IMR-90 (cell line): ENCODE results near the gene RNF175. TPM values are rescaled to one million over a fixed set of nuclear protein-coding genes. Genes with fewer than 3 reads are reported as not detected.

Experiments used
- ATAC-seq: fragments of 200-7000 bp; cut with Tn5 transposase; 2 replicates; pipeline ENCODE4 v1.9.1; 2020; ENCODE audit warnings: low read depth, mild to moderate bottlenecking, moderate library complexity
- BruUV-seq: library from RNA; stranded (reverse); fragments of 400-500 nt; replicated peaks from 2 replicates; lab custom pipeline; 2021; lab: Mats Ljungman, UMichigan
- CTCF ChIA-PET: fragments of 300-600 bp; formaldehyde crosslinking; extraction: SDS; loops from one replicate; lab custom pipeline; 2021; ENCODE audit warnings: antibody characterized with exemption; lab: Yijun Ruan, JAX
- POLR2A ChIA-PET: fragments of 300-600 bp; sonication (Branson Sonifier 250); formaldehyde crosslinking; loops from one replicate; lab custom pipeline; 2022; ENCODE audit warnings: antibody characterized with exemption; ENCODE audit not compliant: unreplicated experiment; lab: Charles Lee
- DNase-seq: peaks from one replicate; pipeline ENCODE4 v3.0.0; 2013
- H2AFZ ChIP-seq: replicated peaks from 2 replicates; pipeline ENCODE3; 2013; ENCODE audit warnings: low read length, mild to moderate bottlenecking; ENCODE audit not compliant: poor library complexity
- H2AK5ac ChIP-seq: 2 replicates; pipeline ENCODE4 v1.6.1; 2013; ENCODE audit warnings: low read depth, low read length, inconsistent platforms
- H2AK9ac ChIP-seq: replicated peaks from 2 replicates; pipeline ENCODE3; 2013; ENCODE audit warnings: mild to moderate bottlenecking, low read depth, low read length, moderate library complexity; ENCODE audit not compliant: poor library complexity
- H2BK120ac ChIP-seq: 2 replicates; pipeline ENCODE4 v1.6.1; 2013; ENCODE audit warnings: low read depth, low read length, inconsistent platforms
- H2BK15ac ChIP-seq: 3 replicates; pipeline ENCODE4 v1.6.1; 2013; ENCODE audit warnings: low read depth, low read length, inconsistent platforms
- H2BK20ac ChIP-seq: 2 replicates; pipeline ENCODE4 v1.6.1; 2013; ENCODE audit warnings: low read depth, mild to moderate bottlenecking, inconsistent platforms, low read length, moderate library complexity
- H2BK5ac ChIP-seq: 2 replicates; pipeline ENCODE4 v1.6.1; 2013; ENCODE audit warnings: mild to moderate bottlenecking, low read depth, low read length, inconsistent platforms; ENCODE audit not compliant: poor library complexity, severe bottlenecking
- H3K14ac ChIP-seq: replicated peaks from 2 replicates; pipeline ENCODE4 v1.6.1; 2013; ENCODE audit warnings: low read depth, low read length, inconsistent platforms
- H3K18ac ChIP-seq: 2 replicates; pipeline ENCODE4 v1.6.1; 2013; ENCODE audit warnings: low read depth, low read length, control low read depth
- H3K23ac ChIP-seq: 2 replicates; pipeline ENCODE4 v1.6.1; 2013; ENCODE audit warnings: low read depth, low read length, inconsistent platforms
- H3K27ac ChIP-seq: 2 replicates; pipeline ENCODE4 v1.5.1; 2013; ENCODE audit warnings: mild to moderate bottlenecking, control low read depth, low read length; ENCODE audit not compliant: insufficient read depth
- H3K27me3 ChIP-seq: 2 replicates; pipeline ENCODE4 v1.6.1; 2013; ENCODE audit warnings: low read length; ENCODE audit not compliant: control insufficient read depth, insufficient read depth
- H3K36me3 ChIP-seq: 2 replicates; pipeline ENCODE4 v1.6.1; 2013; ENCODE audit warnings: low read length, mixed read lengths; ENCODE audit not compliant: control insufficient read depth, insufficient read depth
- H3K4ac ChIP-seq: 2 replicates; pipeline ENCODE4 v1.6.1; 2013; ENCODE audit warnings: low read depth, low read length, inconsistent platforms
- H3K4me1 ChIP-seq: 2 replicates; pipeline ENCODE4 v1.6.1; 2013; ENCODE audit warnings: low read length, mixed read lengths; ENCODE audit not compliant: control insufficient read depth, insufficient read depth
- H3K4me2 ChIP-seq: 2 replicates; pipeline ENCODE4 v1.6.1; 2013; ENCODE audit warnings: low read depth, mild to moderate bottlenecking, control low read depth, low read length, moderate library complexity
- H3K4me3 ChIP-seq: 2 replicates; pipeline ENCODE4 v1.5.1; 2013; ENCODE audit warnings: low read depth, mild to moderate bottlenecking, control low read depth, low read length, moderate library complexity; ENCODE audit not compliant: insufficient read depth
- H3K56ac ChIP-seq: 2 replicates; pipeline ENCODE4 v1.6.1; 2013; ENCODE audit warnings: low read length, inconsistent platforms; ENCODE audit not compliant: insufficient read depth; ENCODE audit errors: extremely low read depth
- H3K79me1 ChIP-seq, 2 experiments: 2 replicates each; pipeline ENCODE4 v1.6.1; 2013; ENCODE audit warnings: low read length in 2 of 2, inconsistent platforms in 1 of 2, low read depth in 1 of 2
- H3K9ac ChIP-seq: 2 replicates; pipeline ENCODE4 v1.6.1; 2013; ENCODE audit warnings: low read depth, low read length, control low read depth
- H3K9me1 ChIP-seq: 2 replicates; pipeline ENCODE4 v1.6.1; 2013; ENCODE audit warnings: low read length, inconsistent platforms; ENCODE audit not compliant: insufficient read depth
- H3K9me3 ChIP-seq: 2 replicates; pipeline ENCODE4 v1.6.1; 2013; ENCODE audit warnings: low read length; ENCODE audit not compliant: control insufficient read depth, insufficient read depth
- H4K20me1 ChIP-seq: 2 replicates; pipeline ENCODE4 v1.6.1; 2013; ENCODE audit warnings: low read length, inconsistent platforms; ENCODE audit not compliant: insufficient read depth
- H4K5ac ChIP-seq: 2 replicates; pipeline ENCODE4 v1.6.1; 2013; ENCODE audit warnings: mild to moderate bottlenecking, low read depth, low read length, control low read depth
- H4K8ac ChIP-seq, 2 experiments: 2 replicates each; pipeline ENCODE4 v1.6.1; 2013; ENCODE audit warnings: low read depth in 2 of 2, low read length in 2 of 2, control low read depth in 1 of 2, inconsistent platforms in 1 of 2
- H4K91ac ChIP-seq: 2 replicates; pipeline ENCODE4 v1.6.1; 2013; ENCODE audit warnings: low read depth, low read length, inconsistent platforms; ENCODE audit not compliant: insufficient read depth
- BHLHE40 ChIP-seq: fragments of 150-350 bp; IDR thresholded peaks from 2 replicates; pipeline ENCODE4 v1.6.1; 2016; ENCODE audit warnings: mild to moderate bottlenecking, low read depth, low read length
- CEBPB ChIP-seq: IDR thresholded peaks from 2 replicates; pipeline ENCODE4 v1.6.1; 2012; ENCODE audit warnings: low read depth, low read length, improper control_type of control experiment
- CHD1 ChIP-seq: IDR thresholded peaks from 2 replicates; pipeline ENCODE4 v1.6.1; 2012; ENCODE audit warnings: low read depth, low read length, improper control_type of control experiment
- ELK1 ChIP-seq: fragments of 150-350 bp; IDR thresholded peaks from 2 replicates; pipeline ENCODE4 v1.6.1; 2016; ENCODE audit warnings: low read depth, mild to moderate bottlenecking, low read length, moderate library complexity, borderline replicate concordance
- FOS ChIP-seq: fragments of 150-350 bp; IDR thresholded peaks from 2 replicates; pipeline ENCODE4 v1.6.1; 2016; ENCODE audit warnings: low read depth, low read length
- MAFK ChIP-seq: IDR thresholded peaks from 2 replicates; pipeline ENCODE4 v1.6.1; 2012; ENCODE audit warnings: low read depth, low read length, improper control_type of control experiment
- MAZ ChIP-seq: IDR thresholded peaks from 2 replicates; pipeline ENCODE4 v1.6.1; 2012; ENCODE audit warnings: low read depth, mild to moderate bottlenecking, low read length, improper control_type of control experiment, moderate library complexity, borderline replicate concordance
- MXI1 ChIP-seq: IDR thresholded peaks from 2 replicates; pipeline ENCODE4 v1.6.1; 2012; ENCODE audit warnings: low read depth, mild to moderate bottlenecking, low read length, moderate library complexity, borderline replicate concordance
- POLR2A ChIP-seq: IDR thresholded peaks from 2 replicates; pipeline ENCODE4 v1.6.1; 2012; ENCODE audit warnings: mild to moderate bottlenecking, low read depth, low read length
- RAD21 ChIP-seq: IDR thresholded peaks from 2 replicates; pipeline ENCODE4 v1.6.1; 2012; ENCODE audit warnings: low read length, improper control_type of control experiment
- RCOR1 ChIP-seq: IDR thresholded peaks from 2 replicates; pipeline ENCODE4 v1.6.1; 2012; ENCODE audit warnings: mild to moderate bottlenecking, low read length, improper control_type of control experiment; ENCODE audit not compliant: insufficient replicate concordance
- SMC3 ChIP-seq: fragments of 150-350 bp; IDR thresholded peaks from 2 replicates; pipeline ENCODE4 v1.6.1; 2016; ENCODE audit warnings: low read depth, mild to moderate bottlenecking, antibody characterized with exemption, low read length, moderate library complexity
- USF2 ChIP-seq: fragments of 150-350 bp; IDR thresholded peaks from 2 replicates; pipeline ENCODE4 v1.6.1; 2017; ENCODE audit warnings: mild to moderate bottlenecking, antibody characterized with exemption, low read length, low read depth
- WGBS, 2 experiments: methylation state at CpG; one replicate each; pipeline versions ENCODE4 v1.1.5 to v1.1.7; 2013; ENCODE audit warnings: missing lambda C conversion rate in 2 of 2; ENCODE audit not compliant: insufficient read length in 1 of 2; ENCODE audit errors: extremely low coverage in 2 of 2; 5-methylcytosine and 5-hydroxymethylcytosine counted together
- dilution Hi-C: fragments of 300-500 bp; cut with HindIII; formaldehyde crosslinking; loops from one replicate; pipeline ENCODE4 v1.14.3; 2018; ENCODE audit warnings: low sequenced_read_pairs; ENCODE audit not compliant: unreplicated experiment
- in situ Hi-C: fragments of 300-500 bp; cut with MboI; formaldehyde crosslinking; loops from 3 replicates; pipeline ENCODE4 v1.14.3; 2019; ENCODE audit warnings: low sequenced_read_pairs, inconsistent platforms, mixed read lengths
- intact Hi-C: fragments of 100-400 bp; cut with micrococcal nuclease; formaldehyde crosslinking; loops from 2 replicates; pipeline ENCODE4 v1.10.0; 2022
- polyA plus RNA-seq, 3 experiments: library from polyadenylated mRNA; depleted of rRNA; stranded (reverse); fragments of >200 nt; gene quantifications; 2 replicates each; pipeline ENCODE4 v1.2.3, GENCODE V29; 2012; ENCODE audit warnings: low replicate concordance in 1 of 3
- total RNA-seq: library from RNA; depleted of rRNA; stranded (reverse); fragments of >200 nt; gene quantifications from 2 replicates; pipeline ENCODE4 v1.2.3, GENCODE V29; 2012

Gene RNF175
- total and polyA plus RNA-seq, 2 of the 4 experiments (the other 2 are of a cell fraction), result not detected

DNA sequence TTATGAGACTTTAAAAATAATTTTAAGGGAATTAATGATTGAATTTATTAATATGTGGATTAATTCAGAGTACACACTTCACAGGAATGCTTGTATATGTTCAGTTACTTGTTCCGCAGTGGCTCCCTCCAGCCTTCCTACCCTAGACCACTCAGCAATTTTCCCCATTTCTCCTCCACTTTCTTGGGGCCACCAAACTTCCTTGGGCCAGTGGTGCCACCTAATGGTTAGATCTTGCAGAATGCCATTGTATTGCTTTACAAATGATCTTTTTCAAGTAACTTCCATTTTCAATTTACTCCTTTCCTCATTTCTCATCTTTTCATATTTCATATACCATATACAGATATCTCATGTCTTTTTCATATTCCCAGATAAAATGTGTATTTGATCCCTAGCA, 3.6 kb upstream of the RNF175 start:
- no peak overlapping the region for H2BK20ac ChIP-seq
- H4K20me1 ChIP-seq, result no peaks in the 10 kb centered on the region
- H4K8ac ChIP-seq, result no peak overlapping the region
- H3K4me2 ChIP-seq, result no peak overlapping the region
- H3K18ac ChIP-seq, result no peak overlapping the region
- H4K5ac ChIP-seq, result no peak overlapping the region
- BruUV-seq, result no TSS peak
- TF ChIP-seq RAD21, result no peak
- no peak for TF ChIP-seq POLR2A
- no peak for TF ChIP-seq RCOR1
- no peak for TF ChIP-seq MXI1
- no peak for TF ChIP-seq FOS
- TF ChIP-seq ELK1, result no peak
- no peak for TF ChIP-seq USF2
- TF ChIP-seq MAZ, result no peak
- TF ChIP-seq BHLHE40, result no peak
- no peak for TF ChIP-seq MAFK
- no peak for TF ChIP-seq CHD1
- TF ChIP-seq SMC3, result no peak
- no peak for TF ChIP-seq CEBPB
- ATAC-seq (no peak), DNase-seq (no peak)
- no peak overlapping the region for H3K9ac ChIP-seq
- no peak overlapping the region for H3K27ac ChIP-seq
- CTCF ChIA-PET, result no interaction called here
- H3K4me1 ChIP-seq, result no peaks in the 10 kb centered on the region
- in situ Hi-C loops, result no loop called here
- no peak overlapping the region for H3K4ac ChIP-seq
- no peak overlapping the region for H2AFZ ChIP-seq
- intact Hi-C loops, result no loop called here
- no peaks in the 10 kb centered on the region for H3K9me3 ChIP-seq
- no CpG with 5 or more reads among the region's 1 CpG for WGBS, 2 experiments
- H3K56ac ChIP-seq, result no peak overlapping the region
- H3K36me3 ChIP-seq, result no peaks in the 10 kb centered on the region
- POLR2A ChIA-PET, result no interaction called here
- no peak overlapping the region for H3K23ac ChIP-seq
- H3K9me1 ChIP-seq, result no peaks in the 10 kb centered on the region
- no peak overlapping the region for H3K4me3 ChIP-seq
- no peak overlapping the region for H2BK15ac ChIP-seq
- H3K14ac ChIP-seq, result no peak overlapping the region
- no peak overlapping the region for H4K91ac ChIP-seq
- H3K27me3 ChIP-seq, result peaks cover 24% of the 10 kb centered on the region
- no peaks in the 10 kb centered on the region for H3K79me1 ChIP-seq
- no peak overlapping the region for H2BK5ac ChIP-seq
- dilution Hi-C loops, result no loop called here
- no peak overlapping the region for H2AK5ac ChIP-seq
- H2AK9ac ChIP-seq, result no peak overlapping the region
- no peak overlapping the region for H2BK120ac ChIP-seq
